HG02798 (cell line): ENCODE measurements around the gene DLG2.

Experiments
- ATAC-seq: cut with Tn5 transposase; IDR thresholded peaks from one replicate; pipeline ENCODE4 v1.9.1; 2021; ENCODE audit warnings: mild to moderate bottlenecking; ENCODE audit not compliant: unreplicated experiment, poor library complexity

DLG2 gene

DNA sequence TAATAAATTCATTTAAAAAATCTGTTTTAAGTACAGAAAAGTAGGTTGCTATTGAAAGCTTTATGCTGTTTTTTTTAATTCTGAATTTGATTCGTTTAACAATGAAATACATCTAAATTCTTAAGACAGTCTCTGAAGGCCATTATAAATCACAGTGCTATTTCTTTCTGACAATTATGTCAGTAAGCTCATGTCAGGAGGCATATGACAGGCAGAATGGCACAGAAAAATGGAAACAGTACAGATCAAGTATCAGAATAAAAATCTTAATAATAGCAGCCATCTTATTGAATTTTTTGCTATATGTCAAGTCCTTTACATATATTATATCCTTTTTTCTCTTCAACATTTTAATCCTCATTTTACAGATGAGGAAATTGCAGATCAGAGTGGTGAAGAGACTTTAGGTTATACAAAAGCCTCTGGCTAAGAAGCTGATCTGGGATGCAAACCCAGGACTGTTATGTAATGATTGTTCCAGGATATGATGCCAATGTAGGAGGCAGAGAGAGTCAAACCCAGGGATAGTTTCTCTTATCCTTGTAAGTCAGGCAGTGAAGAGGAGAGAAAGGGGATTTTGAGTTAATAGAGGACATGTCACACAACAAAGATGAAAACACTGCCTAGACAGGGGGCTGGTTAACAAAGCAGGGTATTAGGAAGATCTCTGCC, 2057.9 kb downstream of the DLG2 start:
- ATAC-seq = no peak

DNA sequence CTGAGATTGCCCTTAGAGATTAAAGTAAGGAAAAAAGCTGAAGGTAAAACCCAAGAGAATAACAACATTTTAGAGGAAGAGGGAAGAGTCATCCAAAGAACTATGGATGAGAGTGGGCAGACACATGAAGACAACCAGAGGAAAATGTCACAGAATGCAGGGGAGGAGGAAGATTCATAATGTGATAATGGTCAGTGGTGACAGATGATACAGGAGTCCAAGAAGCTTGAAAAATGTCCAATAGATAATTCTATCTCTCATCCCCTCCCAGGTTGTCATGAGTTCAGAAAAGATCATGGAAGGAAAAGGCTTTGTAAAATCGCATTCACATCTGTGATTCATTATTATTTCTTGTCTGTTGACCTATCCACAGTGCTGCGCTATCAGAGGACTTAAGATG, 2058.6 kb downstream of the DLG2 start:
- ATAC-seq = no peak

DNA sequence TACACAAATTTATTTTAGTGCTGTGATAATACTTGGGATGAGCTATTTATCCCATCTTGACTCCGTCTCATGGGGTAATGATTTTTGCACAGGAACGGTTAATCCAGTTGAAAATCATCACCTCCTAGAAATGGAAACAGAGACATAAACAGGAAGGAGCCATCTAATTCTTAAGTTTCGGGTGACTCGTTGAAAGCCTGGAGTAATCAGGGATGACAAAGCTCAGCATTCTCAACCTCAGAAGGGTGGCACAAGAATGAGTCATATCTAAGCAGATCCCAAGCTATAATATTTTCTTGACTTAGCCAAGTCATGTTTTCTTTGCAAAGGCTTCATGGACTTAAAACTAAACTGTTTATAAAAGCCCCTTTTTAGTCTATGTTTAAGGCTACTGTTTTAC, 2060.2 kb downstream of the DLG2 start:
- no peak for ATAC-seq

DNA sequence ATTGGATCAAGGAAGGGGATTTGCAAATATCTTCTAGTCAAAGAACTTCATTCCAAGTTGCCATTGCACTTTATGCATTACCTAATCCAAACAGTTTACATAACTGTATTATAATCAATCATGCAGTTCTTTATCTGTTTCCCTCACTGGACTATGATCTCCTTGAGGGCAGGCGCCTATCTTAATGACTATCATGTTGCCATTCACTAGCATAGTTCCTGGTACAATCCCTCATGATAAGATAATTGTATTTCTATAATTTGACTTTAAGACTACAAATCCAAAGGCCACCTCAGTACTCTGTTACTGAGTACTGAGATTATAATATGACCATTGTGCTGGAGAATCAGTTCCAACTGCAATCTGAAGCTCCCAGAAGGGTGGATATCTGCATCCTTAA, 2062.3 kb downstream of the DLG2 start:
- ATAC-seq = no peak

DNA sequence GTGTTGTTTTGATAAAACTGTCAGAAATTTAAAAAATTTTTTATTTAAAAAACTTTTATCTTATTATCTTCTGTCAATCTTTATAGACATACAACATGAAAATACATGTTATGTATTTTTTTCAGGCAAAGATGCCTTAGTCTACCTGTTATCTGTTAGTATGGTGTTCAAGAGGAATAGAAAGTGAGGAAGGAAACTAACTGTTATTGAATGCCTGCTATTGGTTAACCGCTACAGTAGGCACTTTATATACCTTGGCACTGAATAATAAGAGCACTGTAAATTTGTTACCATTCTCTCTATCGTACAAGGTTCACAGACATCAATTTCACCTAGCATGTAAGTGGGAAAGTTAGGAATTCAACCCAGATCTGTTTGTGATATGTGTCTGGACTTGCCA, 2068.9 kb downstream of the DLG2 start:
- ATAC-seq = no peak

DNA sequence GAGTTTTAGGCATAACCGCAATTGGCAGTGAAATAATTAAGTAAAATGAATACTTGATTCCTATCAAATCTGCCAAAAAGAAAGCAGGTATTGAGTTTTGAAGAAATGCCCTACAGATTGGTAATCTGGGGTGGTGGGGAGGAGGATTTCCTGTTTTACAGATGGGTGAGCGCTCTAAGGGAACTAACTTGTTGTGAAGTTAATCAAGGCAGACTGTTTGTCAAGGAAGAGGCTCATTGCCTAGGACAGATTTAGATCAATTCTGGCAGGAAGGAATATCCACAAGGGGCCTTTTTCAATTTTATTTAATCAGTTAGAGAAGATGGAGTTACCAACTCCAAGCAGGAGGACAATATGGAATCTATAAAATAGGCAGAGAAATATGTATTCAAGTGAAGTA, 2069.5 kb downstream of the DLG2 start:
- ATAC-seq = no peak

DNA sequence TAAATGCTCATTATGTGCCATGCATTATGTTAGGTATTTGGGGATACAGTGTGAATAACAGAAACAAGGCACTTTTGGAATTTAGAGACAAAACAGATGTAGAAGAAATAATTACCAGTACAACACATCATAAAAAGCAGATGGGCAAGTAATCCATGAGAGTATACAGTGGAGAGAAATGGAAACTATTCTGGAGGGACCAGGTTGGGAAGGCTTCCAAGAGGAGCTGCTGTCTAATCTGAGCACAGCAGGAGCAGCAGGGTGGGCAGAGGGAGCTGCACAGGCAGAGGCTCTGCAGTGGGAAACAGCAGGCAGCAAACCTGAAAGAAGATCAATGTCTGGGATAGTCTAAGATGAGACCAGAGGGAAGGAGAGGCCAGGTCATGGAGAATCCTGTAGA, 2072.3 kb downstream of the DLG2 start:
- ATAC-seq = no peak

DNA sequence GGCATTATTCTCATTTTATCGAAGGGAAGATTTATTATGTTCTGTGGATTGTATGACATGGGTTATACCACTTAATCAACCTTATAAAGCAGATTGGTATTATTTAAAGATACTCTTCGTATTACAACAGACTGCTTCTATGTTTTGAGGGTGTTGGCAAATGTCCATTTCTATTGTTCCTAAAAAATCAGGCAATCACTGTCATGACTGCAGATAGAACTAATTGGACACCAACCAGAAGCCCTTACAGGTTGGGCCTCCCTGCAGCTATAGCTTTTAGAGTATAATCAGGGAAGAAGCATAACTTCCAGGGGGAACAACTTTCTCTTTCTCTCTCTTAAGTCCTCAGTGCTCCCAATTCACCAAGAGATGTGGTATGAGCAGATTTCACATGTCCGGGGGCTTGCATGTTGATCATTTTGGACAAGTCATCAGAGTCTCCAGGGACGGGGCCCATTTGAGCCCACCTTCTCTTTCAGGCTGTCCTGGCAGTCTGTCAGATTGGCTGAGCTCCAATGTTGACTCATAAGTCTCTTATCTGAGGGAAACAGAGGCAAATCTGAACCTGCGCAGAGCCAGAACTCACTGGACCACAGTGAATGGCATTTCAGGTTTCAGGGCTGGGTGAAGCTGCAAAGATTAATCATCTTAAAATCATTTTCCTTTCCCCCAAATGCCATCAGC, 2077.0 kb downstream of the DLG2 start:
- no peak for ATAC-seq

DNA sequence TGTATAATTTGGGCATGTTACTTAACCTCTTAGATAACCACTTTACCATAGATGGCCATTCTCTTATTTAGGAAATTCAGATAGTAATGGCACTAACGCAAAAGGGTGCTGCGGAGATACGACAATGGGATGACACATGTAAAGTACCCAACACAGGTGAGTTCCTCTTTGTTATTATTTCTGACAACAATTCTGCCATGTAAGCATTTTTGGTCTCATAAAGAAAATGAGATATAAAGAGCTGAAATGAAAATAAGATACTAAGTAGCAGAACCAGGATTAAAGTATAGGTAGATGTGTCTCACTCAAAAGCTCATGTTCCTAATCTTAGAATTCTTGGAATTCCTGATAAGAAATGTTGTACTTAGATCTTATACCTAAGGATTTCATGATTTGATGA, 2080.8 kb downstream of the DLG2 start:
- ATAC-seq = no peak

DNA sequence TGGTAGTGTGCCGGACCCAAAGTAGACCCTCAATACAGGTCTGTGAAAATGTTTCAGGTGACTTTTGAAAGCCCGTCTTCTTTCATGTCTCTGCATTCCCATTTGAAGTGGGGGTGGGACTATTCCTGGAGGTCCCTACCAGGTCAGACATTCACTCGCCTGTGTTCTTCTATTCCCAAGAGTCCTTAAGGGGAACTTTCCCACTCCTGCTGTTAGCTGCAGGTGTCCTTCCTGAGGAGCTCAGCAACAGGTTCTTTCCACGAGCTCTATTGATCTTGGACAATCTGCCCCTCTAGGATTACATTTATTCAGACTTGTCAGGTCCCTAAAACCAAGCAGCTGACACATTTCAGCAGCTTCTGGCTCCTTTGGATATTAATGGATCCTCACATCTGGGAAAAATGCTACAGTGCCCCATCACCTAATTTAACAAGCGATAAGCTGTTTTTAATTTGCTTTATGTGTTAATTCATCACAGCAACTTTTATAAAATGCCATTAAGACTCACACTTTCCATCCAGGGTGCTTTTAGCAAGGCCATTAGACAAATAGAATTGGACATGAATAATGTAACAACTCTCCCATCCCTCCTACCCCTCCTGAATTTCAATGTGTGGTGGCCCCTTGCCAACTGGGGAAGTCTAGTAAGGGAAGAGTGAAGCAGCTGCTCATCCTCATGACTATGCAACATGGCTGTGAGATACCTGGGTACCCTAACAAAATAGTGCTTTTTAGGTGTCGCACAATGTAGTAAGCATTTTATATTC, 2081.5 kb downstream of the DLG2 start:
- no peak for ATAC-seq

DNA sequence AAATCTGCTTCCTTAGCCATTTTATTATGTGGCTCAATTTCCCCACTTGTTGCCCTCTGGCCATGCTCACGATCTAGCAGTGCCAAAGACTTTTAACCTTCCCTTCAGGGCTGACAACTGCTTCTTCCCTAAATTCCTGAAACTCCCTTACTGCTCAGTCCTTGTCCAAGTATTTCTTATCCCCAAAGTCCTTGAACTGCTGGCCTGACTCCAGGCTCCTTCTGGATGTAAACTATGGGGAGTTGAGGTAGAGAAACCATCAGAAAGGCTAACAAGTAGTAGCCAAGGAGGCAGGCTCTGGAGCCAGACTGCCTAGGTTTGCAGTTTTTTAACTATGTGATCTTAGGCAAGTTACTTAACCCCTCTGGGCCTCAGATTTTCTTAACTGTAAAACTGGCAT, 2082.3 kb downstream of the DLG2 start:
- ATAC-seq = no peak

DNA sequence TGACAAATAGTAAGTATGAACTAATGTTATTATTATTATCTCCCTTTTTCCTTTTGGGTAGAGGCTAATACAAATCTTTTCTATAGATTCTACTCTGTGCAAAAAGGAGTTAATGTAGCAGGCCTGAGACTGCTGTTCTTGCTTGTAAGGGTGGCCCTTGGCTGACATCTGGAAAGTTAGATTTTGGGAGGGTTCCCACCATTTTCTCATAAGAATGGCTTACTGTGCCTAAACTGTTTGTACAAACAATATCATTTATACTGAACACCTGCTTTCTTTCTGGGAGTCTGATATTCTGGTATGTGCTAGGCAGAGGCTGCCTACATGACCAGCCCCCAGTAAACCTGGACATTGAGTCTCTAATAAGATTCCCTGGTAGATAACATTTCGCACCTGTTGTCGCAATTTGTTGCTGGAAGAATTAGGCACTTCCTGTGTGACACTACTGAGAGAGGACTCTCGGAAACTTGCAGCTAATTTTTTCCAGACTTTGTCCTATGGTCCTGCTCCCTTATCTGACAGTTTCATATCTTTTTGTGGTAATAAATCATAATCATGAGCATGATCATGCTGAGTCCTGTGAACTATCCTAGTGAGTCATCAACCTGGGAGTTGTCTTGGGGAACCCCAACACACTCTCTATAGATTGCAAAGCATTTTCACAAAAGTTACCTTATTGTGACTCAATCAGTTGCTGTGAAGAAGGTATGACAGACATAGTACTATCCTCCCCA, 2083.3 kb downstream of the DLG2 start:
- ATAC-seq = no peak

DNA sequence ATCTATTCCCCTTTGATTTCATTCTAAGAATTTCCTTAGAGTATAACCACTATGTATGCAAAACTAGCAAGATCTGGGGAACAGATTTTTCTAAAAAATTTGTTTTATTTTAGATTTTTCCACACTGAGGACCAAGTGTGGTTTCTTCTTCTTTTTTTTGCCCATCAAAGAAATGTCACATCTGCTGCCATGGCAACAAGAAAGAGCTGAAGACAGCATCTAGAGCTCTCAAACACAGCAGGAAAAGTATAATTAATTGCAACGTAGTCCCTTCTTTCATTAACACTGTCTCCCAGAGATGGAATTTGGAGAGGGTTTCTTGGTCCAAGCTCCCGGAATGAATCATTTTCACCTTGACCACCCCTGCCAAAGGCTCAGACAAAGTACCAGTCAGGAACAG, 2084.3 kb downstream of the DLG2 start:
- ATAC-seq = no peak

DNA sequence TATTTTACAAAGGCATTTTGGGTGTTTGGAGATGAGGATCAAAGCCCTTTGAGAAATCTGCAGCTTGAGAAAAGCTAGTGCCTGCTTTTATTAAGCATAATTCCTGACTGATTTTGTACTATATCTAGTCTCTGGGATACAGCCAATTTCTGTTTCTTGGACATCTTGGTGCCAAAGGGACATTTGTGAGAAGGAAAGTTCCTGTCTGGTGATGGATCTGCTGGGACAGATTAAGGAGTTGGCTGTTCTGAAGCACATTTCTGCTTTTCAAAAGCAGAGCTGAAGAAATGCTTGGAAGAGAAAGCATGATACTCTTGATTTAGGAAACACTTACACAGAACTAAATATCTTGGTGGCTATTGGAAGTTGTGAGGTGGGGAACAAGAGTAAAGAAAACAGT, 2086.4 kb downstream of the DLG2 start:
- no peak for ATAC-seq

DNA sequence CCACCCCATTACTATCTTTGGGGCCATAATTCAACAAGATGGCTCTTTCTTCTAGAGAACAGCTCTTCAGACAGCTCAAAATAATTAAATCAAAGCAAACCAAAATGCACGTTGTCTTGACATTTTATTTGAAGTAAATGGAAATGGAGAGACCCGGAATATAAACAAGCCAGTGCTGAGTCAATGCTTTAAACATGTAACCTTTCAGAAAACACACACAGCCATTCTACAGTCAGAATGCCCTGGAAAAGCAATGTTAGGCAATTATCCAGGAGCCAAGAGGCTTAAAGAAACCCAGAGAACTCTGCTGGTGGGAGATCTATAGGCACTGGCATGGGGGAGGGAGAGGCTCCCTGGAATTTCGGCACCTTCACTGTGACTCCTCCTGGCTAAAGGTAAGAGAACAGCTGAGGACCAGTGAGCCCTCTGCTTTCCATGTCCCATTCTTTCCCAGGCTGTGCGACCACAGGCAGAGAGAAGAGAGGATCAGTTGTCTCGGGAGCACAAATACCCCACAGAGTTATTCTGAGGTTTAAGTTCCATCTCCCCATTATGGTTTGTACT, 2086.9 kb downstream of the DLG2 start:
- ATAC-seq = no peak

DNA sequence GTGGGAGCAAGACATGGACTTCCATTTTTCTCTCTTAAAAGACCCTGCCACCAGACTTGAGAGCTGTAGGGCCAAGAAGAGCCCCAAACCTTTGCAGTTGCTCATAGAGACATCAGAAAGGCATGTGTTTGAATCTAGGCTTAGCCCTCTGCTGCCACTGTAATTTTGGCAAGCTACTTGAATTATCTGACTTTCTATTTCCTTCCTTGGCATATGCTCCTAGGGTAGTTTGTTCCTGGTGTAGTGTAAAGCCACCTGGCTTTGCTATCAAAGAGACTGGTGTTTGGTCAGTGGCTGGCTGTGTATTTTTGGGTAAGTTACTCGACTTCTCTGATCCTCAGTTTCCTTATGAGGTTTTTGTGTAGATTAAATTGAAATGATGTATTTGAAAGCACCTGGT, 2088.9 kb downstream of the DLG2 start:
- ATAC-seq = no peak

DNA sequence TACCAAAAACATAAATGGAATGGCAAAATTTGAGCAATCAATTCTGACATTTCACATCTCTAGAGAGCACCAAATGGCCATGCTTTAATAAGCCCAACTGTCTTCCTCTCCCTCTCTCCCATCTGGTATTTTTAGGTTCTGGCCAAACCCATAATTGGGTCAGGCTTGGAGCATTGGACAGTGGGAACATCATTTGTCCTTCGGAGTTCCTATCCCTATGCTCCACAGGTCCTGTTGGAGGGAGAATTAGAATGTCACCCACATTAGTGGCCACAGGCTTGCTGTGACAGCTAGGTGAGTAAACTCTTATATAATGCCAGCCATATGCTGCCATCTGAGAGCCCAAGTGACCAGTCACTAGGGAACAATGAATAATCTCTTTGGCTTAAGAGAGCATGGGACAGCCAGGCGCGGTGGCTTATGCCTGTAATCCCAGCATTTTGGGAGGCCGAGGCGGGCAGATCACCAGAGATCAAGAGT, 2090.0 kb downstream of the DLG2 start:
- ATAC-seq = no peak

DNA sequence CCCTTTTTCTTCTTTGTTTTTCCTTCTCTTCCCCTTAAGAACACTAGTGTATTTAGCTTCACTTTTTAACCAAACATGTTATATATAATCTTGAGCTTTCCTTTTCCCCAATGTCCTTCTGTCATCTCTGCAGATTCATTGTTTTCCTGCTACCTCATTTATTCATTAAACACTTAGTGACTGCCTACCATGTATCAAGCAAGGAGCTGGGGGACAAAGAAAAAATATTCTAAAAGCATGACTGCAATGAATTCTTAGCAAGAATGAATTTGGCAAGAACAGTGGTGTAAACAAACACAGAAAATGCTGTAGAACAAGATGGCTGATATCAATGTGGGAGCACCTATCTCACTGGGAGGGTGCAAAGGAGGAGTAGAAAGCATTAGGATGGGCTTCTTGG, 2094.0 kb downstream of the DLG2 start:
- no peak for ATAC-seq

DNA sequence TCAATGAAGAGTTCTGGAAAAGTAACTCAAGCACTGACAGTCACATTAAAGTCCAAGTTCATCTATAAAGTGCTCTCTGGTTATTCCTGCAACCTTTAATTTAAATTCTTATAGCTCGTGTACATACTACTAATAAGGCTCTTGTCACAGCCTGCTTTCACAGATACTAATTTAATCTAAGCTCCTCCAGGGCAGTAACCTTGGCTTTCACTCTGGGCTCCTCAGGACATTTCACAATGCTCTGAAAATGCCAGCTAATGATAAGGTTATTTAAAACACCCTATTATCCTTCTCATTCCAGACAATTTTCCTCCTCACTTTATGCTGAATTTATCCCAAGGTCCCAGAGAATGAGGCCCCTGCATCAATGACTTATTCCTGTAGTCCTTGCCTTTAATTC, 2098.3 kb downstream of the DLG2 start:
- ATAC-seq = no peak

DNA sequence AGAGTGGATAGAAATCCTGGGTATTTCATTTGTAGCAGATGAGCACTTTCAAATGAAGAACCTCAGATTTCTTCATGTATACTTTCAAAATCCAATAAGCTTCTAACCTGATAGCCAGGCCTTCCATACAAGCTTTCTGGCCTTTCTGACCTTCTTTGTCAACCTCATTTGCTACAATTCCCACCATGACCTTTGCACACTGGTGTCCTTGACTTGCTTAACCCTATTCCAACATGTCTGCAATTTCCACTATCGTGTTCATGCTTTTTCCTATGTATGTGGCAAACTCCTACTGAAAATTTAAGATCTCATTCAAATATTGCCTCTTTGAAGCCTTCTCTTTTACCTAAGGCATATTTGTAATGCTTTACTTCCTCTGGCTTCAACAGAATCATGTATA, 2098.9 kb downstream of the DLG2 start:
- ATAC-seq = no peak

DNA sequence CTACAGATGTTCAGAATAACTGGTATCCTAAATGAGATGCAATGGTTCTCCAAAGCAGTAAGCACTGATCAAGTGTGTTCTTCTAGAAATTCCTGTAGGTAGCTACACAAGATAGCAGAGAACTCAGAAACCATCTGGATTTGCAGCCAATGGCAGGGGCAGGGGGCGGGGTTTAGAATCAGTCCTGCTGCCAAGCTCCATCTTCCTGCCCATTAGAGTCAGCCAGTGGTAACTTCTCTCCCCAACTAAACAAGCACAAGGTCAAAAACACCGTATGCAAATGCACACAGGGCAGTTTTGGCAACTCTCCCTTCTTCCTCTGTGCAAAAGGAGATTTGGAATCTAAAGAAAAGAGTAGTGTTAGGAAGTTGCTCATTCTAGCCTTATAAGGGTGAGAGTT, 2103.5 kb downstream of the DLG2 start:
- no peak for ATAC-seq
